WTC11 (cell line): ENCODE measurements around the gene OPN1MW3. TPM values are rescaled to one million over a fixed set of nuclear protein-coding genes. Genes with fewer than 3 reads are reported as not detected.

ENCODE experiments used
- ATAC-seq: fragments of 200-7000 bp; cut with Tn5 transposase; 2 replicates; pipeline ENCODE4 v1.10.0; 2021; ENCODE audit warnings: mild to moderate bottlenecking, moderate library complexity
- CTCF ChIA-PET: fragments of 300-600 bp; sonication (Branson Sonifier 250); formaldehyde crosslinking; loops from one replicate; lab custom pipeline; 2021; ENCODE audit warnings: antibody characterized with exemption; lab: Charles Lee
- POLR2A ChIA-PET: fragments of 350-600 bp; sonication (Branson Sonifier 250); formaldehyde crosslinking; loops from one replicate; lab custom pipeline; 2021; ENCODE audit warnings: antibody characterized with exemption; lab: Charles Lee
- DNase-seq: peaks from one replicate; pipeline ENCODE4 v3.0.0; 2021; ENCODE audit warnings: low spot score
- H3K27ac Mint-ChIP-seq: 2 replicates; pipeline ENCODE4 v1.8.0; 2021; ENCODE audit warnings: mixed read lengths
- H3K27me3 Mint-ChIP-seq: 2 replicates; pipeline ENCODE4 v1.8.0; 2021; ENCODE audit warnings: low read depth, mild to moderate bottlenecking, moderate library complexity, mixed read lengths
- H3K36me3 Mint-ChIP-seq: 2 replicates; pipeline ENCODE4 v1.8.0; 2021; ENCODE audit warnings: mixed read lengths
- H3K4me1 Mint-ChIP-seq: 2 replicates; pipeline ENCODE4 v1.8.0; 2022; ENCODE audit warnings: mixed read lengths
- H3K4me3 Mint-ChIP-seq: 2 replicates; pipeline ENCODE4 v1.8.0; 2021; ENCODE audit warnings: mild to moderate bottlenecking, moderate library complexity, mixed read lengths
- H3K9me3 Mint-ChIP-seq: 2 replicates; pipeline ENCODE4 v1.8.0; 2021; ENCODE audit warnings: mixed read lengths
- ARID4B ChIP-seq: sonication (generic); formaldehyde crosslinking; IDR thresholded peaks from 2 replicates; pipeline ENCODE4 v1.8.0; 2023; ENCODE audit warnings: missing genetic modification reagents, mild to moderate bottlenecking, borderline replicate concordance
- E2F4 ChIP-seq: sonication (generic); formaldehyde crosslinking; IDR thresholded peaks from 2 replicates; pipeline ENCODE4 v1.8.1; 2022; ENCODE audit warnings: low read depth, mild to moderate bottlenecking, moderate library complexity, missing genetic modification reagents, borderline replicate concordance
- ELF4 ChIP-seq: sonication (generic); formaldehyde crosslinking; IDR thresholded peaks from 2 replicates; pipeline ENCODE4 v1.8.1; 2022; ENCODE audit warnings: low read depth, mild to moderate bottlenecking, moderate library complexity, missing genetic modification reagents
- MYBL2 ChIP-seq: sonication (generic); formaldehyde crosslinking; IDR thresholded peaks from 2 replicates; pipeline ENCODE4 v1.8.1; 2023; ENCODE audit warnings: mild to moderate bottlenecking, moderate library complexity, missing genetic modification reagents
- NFYB ChIP-seq: sonication (generic); formaldehyde crosslinking; conservative IDR thresholded peaks from 2 replicates; pipeline ENCODE4 v1.8.0; 2022; ENCODE audit warnings: low read depth, missing genetic modification reagents
- OVOL2 ChIP-seq: fragments of 250-450 bp; sonication (Bioruptor Pico); IDR thresholded peaks from 2 replicates; pipeline ENCODE4 v1.9.0; 2021; ENCODE audit warnings: mild to moderate bottlenecking, borderline replicate concordance
- ZNF317 ChIP-seq: sonication (generic); formaldehyde crosslinking; IDR thresholded peaks from 2 replicates; pipeline ENCODE4 v1.8.1; 2023; ENCODE audit warnings: low read depth, mild to moderate bottlenecking, moderate library complexity, missing genetic modification reagents, borderline replicate concordance
- total RNA-seq: library from RNA; stranded (reverse); gene quantifications from 3 replicates; pipeline ENCODE4 v1.2.3, GENCODE V29; 2021
- TF ChIP-seq, protein P1 (sequence below): sonication (generic); formaldehyde crosslinking; IDR thresholded peaks from 2 replicates; pipeline ENCODE4 v1.8.0; 2023; ENCODE audit warnings: mild to moderate bottlenecking, missing genetic modification reagents
- TF ChIP-seq, protein P2 (sequence below): sonication (generic); formaldehyde crosslinking; IDR thresholded peaks from 2 replicates; pipeline ENCODE4 v1.8.1; 2023; ENCODE audit warnings: mild to moderate bottlenecking, missing genetic modification reagents

The OPN1MW3 gene
- total RNA-seq, 1 experiment from 2014 or later, result not detected

DNA sequence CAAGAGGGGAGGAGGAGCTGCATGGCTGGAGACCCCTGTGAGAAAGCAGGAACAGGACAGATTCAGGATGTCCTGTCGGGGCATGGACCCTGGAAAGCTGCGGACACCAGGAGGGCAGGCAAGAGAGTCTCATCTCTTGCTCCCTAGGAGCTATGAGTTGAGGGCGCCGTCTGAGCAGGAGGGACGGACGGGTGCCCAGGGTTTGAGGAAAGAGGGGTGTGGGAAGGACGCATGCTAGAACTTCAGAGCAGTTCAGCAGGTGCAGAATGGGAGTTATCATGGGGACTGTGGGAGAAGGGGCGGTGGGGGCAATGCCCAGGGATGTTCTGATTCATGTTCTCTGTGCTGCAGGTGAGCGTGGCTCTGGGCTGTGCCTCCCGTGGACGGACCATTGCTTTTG lies 63.0 kb downstream of the OPN1MW3 start:
- H3K27me3 Mint-ChIP-seq, result no peaks in the 10 kb centered on the region
- TF ChIP-seq ELF4 (no peak), MYBL2 (CRISPR knock-in tag) (no peak), NFYB (no peak), ARID4B (no peak), ZNF317 (CRISPR knock-in tag) (no peak), E2F4 (CRISPR knock-in tag) (no peak), OVOL2 (CRISPR knock-in tag) (no peak)
- TF ChIP-seq, protein P1, sequence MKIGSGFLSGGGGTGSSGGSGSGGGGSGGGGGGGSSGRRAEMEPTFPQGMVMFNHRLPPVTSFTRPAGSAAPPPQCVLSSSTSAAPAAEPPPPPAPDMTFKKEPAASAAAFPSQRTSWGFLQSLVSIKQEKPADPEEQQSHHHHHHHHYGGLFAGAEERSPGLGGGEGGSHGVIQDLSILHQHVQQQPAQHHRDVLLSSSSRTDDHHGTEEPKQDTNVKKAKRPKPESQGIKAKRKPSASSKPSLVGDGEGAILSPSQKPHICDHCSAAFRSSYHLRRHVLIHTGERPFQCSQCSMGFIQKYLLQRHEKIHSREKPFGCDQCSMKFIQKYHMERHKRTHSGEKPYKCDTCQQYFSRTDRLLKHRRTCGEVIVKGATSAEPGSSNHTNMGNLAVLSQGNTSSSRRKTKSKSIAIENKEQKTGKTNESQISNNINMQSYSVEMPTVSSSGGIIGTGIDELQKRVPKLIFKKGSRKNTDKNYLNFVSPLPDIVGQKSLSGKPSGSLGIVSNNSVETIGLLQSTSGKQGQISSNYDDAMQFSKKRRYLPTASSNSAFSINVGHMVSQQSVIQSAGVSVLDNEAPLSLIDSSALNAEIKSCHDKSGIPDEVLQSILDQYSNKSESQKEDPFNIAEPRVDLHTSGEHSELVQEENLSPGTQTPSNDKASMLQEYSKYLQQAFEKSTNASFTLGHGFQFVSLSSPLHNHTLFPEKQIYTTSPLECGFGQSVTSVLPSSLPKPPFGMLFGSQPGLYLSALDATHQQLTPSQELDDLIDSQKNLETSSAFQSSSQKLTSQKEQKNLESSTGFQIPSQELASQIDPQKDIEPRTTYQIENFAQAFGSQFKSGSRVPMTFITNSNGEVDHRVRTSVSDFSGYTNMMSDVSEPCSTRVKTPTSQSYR (CRISPR knock-in tag), result no peak
- TF ChIP-seq, protein P2, sequence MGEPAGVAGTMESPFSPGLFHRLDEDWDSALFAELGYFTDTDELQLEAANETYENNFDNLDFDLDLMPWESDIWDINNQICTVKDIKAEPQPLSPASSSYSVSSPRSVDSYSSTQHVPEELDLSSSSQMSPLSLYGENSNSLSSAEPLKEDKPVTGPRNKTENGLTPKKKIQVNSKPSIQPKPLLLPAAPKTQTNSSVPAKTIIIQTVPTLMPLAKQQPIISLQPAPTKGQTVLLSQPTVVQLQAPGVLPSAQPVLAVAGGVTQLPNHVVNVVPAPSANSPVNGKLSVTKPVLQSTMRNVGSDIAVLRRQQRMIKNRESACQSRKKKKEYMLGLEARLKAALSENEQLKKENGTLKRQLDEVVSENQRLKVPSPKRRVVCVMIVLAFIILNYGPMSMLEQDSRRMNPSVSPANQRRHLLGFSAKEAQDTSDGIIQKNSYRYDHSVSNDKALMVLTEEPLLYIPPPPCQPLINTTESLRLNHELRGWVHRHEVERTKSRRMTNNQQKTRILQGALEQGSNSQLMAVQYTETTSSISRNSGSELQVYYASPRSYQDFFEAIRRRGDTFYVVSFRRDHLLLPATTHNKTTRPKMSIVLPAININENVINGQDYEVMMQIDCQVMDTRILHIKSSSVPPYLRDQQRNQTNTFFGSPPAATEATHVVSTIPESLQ (CRISPR knock-in tag), result no peak
- TF ChIP-seq, all 79 proteins: peak for 0
- Mint-ChIP-seq H3K36me3 (no peaks in the 10 kb centered on the region), H3K9me3 (no peaks in the 10 kb centered on the region), H3K27ac (no peak overlapping the region), H3K4me1 (0 out of 2 replicates have a peak, but pooled peaks cover 2% of the 10 kb centered on the region), H3K4me3 (no peak overlapping the region)
- POLR2A ChIA-PET, result no interaction called here
- DNase-seq (no peak), ATAC-seq (no peak)
- CTCF ChIA-PET, result no interaction called here

Other genes starting within 250 kb of the OPN1MW3 start
- gene IRAK1, start 237.7 kb upstream of the OPN1MW3 start, total RNA-seq, result 32.1 to 48.0 TPM (median 45.2 TPM) in 3 replicates
- gene MECP2, start 159.9 kb upstream of the OPN1MW3 start, total RNA-seq, result 28.7 to 36.2 TPM (median 33.7 TPM) in 3 replicates
- gene OPN1LW, start 113.3 kb upstream of the OPN1MW3 start, total RNA-seq, result not detected in 3 replicates
- not detected in 3 replicates for gene OPN1MW, start 75.0 kb upstream of the OPN1MW3 start, total RNA-seq
- gene OPN1MW2, start 37.8 kb upstream of the OPN1MW3 start, total RNA-seq, result not detected in 3 replicates
- gene TEX28, start 37.5 kb downstream of the OPN1MW3 start, total RNA-seq, result not detected in 3 replicates
- 0.46 to 0.53 TPM in 2 of 3 replicates, not detected in the other for gene TKTL1, start 38.2 kb downstream of the OPN1MW3 start, total RNA-seq
- gene FLNA, start 117.1 kb downstream of the OPN1MW3 start, total RNA-seq, result 914 to 1,017 TPM (median 992 TPM) in 3 replicates
- gene EMD, start 121.7 kb downstream of the OPN1MW3 start, total RNA-seq, result 69.8 to 78.3 TPM (median 72.7 TPM) in 3 replicates
- gene RPL10, start 140.8 kb downstream of the OPN1MW3 start, total RNA-seq, result 2,241 to 2,474 TPM (median 2,438 TPM) in 3 replicates
- gene DNASE1L1, start 151.7 kb downstream of the OPN1MW3 start, total RNA-seq, result 16.2 to 21.6 TPM (median 21.2 TPM) in 3 replicates
- gene TAFAZZIN, start 154.0 kb downstream of the OPN1MW3 start, total RNA-seq, result 43.5 to 48.6 TPM (median 44.5 TPM) in 3 replicates
- 43.9 to 46.0 TPM (median 44.8 TPM) in 3 replicates for gene ATP6AP1, start 171.1 kb downstream of the OPN1MW3 start, total RNA-seq
- gene GDI1, start 179.6 kb downstream of the OPN1MW3 start, total RNA-seq, result 106 to 108 TPM (median 108 TPM) in 3 replicates
- gene FAM50A, start 186.6 kb downstream of the OPN1MW3 start, total RNA-seq, result 50.2 to 51.8 TPM (median 51.1 TPM) in 3 replicates
- gene PLXNA3, start 200.7 kb downstream of the OPN1MW3 start, total RNA-seq, result 26.6 to 33.1 TPM (median 31.4 TPM) in 3 replicates
- 46.1 to 52.1 TPM (median 50.2 TPM) in 3 replicates for gene LAGE3, start 221.7 kb downstream of the OPN1MW3 start, total RNA-seq
- 34.0 to 34.7 TPM (median 34.1 TPM) in 3 replicates for gene UBL4A, start 229.0 kb downstream of the OPN1MW3 start, total RNA-seq
- 8.7 to 9.8 TPM (median 9.6 TPM) in 3 replicates for gene SLC10A3, start 233.0 kb downstream of the OPN1MW3 start, total RNA-seq